Upper lobe of left lung (tissue), 4 donors: ENCODE results near the gene SLAIN1.

Experiments used
- CTCF ChIP-seq, 6 experiments: fragments of 450-650 bp in 4 of 6; fragments of 200-600 bp in 2 of 6; sonication (generic) in 2 of 6; IDR thresholded peaks; one replicate each; pipeline ENCODE4 v1.5.1; 2016 to 2019; ENCODE audit warnings: antibody characterized with exemption in 6 of 6
- POLR2AphosphoS5 ChIP-seq, 2 donors: sonication (generic); formaldehyde crosslinking; IDR thresholded peaks; one replicate each; pipeline ENCODE4 v1.5.1; 2017; ENCODE audit warnings: antibody characterized with exemption in 2 of 2

- TF ChIP-seq CTCF (IDR thresholded peaks at IDR 0.05): no peak
- no peak for TF ChIP-seq POLR2AphosphoS5 (IDR thresholded peaks at IDR 0.05)
Measured at GRCh38 chr13:77745784-77746183, 48.3 kb downstream of the SLAIN1 start.
